ENCODE measurements around the gene PRDM11.
"Not testable (repeated sequence)": the region's sequence is repeated elsewhere in the genome, so short reads cannot be mapped to it uniquely, and the experiment has no call there.

DNA sequence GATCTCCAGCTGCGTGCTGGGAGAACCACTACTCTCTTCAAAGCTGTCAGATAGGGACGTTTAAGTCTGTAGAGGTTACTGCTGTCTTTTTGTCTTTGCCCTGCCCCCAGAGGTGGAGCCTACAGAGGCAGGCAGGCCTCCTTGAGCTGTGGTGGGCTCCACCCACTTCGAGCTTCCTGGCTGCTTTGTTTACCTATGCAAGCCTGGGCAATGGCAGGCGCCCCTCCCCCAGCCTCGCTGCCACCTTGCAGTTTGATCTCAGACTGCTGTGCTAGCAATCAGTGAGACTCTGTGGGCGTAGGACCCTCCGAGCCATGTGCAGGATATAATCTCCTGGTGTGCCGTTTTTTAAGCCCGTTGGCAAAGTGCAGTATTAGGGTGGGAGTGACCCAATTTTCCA lies 18.6 kb upstream of the PRDM11 start:
- not testable (repeated sequence) for TF ChIP-seq EZH2 (IDR thresholded peaks at IDR 0.05; ENCODE audit: insufficient read depth, poor library complexity, severe bottlenecking); EZH2phosphoT487 (IDR thresholded peaks at IDR 0.05; ENCODE audit: insufficient read depth, low read depth)
